Vagina (tissue), 2 donors: ENCODE measurements around the gene ZNF408.

Source experiments
- CTCF ChIP-seq, 3 experiments: fragments of 450-650 bp in 2 of 3; fragments of 200-600 bp in 1 of 3; sonication (generic) in 1 of 3; IDR thresholded peaks; one replicate each; pipeline ENCODE4 v1.5.1; 2017 to 2019; ENCODE audit warnings: antibody characterized with exemption in 3 of 3, mild to moderate bottlenecking in 2 of 3, moderate library complexity in 2 of 3
- POLR2A ChIP-seq, 2 donors: fragments of 450-650 bp; IDR thresholded peaks; one replicate each; pipeline ENCODE4 v1.6.1; 2017; ENCODE audit warnings: antibody characterized with exemption in 2 of 2, mild to moderate bottlenecking in 2 of 2, moderate library complexity in 2 of 2
- POLR2AphosphoS5 ChIP-seq, 2 donors: sonication (generic); formaldehyde crosslinking; IDR thresholded peaks; one replicate each; pipeline ENCODE4 v1.9.0; 2017; ENCODE audit warnings: antibody characterized with exemption in 2 of 2, mild to moderate bottlenecking in 2 of 2, low read depth in 1 of 2; ENCODE audit not compliant: insufficient read depth in 1 of 2

GRCh38 chr11:46697303-46697702, 3.5 kb upstream of the ZNF408 start:
- TF ChIP-seq CTCF (IDR thresholded peaks at IDR 0.05) (no peak), POLR2AphosphoS5 (IDR thresholded peaks at IDR 0.05; ENCODE audit: insufficient read depth in 1 of 2, low read depth in 1 of 2) (no peak), POLR2A (IDR thresholded peaks at IDR 0.05) (no peak)
